ENCODE results near the gene KCNK5.

Gene KCNK5

GRCh38 chr6:39199231-39199940 lies 29.9 kb downstream of the KCNK5 start:
- no peak for DNase-seq

GRCh38 chr6:39198528-39198927 lies 30.7 kb downstream of the KCNK5 start:
- DNase-seq: no peak

GRCh38 chr6:39197922-39198500 lies 31.3 kb downstream of the KCNK5 start:
- DNase-seq: no peak

GRCh38 chr6:39197521-39197920 lies 31.8 kb downstream of the KCNK5 start:
- DNase-seq: no peak

DNA sequence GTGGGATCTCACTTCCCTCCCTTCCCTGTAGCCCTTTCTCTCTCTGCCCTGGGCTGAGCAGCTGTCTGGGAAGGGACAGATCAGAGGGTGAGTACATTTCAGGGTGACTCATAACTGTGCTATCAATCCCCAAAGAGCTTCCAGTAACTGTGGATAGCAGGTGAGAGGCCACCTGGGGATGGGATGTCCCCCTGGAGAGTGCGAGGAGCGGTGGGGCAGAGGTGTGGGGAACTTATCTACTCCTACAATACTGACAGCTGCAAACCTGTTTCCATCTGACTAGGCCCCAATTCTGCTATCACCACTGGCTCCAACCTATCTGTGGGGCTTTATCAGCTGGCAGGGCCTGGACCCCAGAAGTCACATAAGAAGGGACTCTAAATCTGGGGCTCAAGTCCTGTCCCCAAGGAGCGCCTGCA lies 32.6 kb downstream of the KCNK5 start:
- DNase-seq: no peak

DNA sequence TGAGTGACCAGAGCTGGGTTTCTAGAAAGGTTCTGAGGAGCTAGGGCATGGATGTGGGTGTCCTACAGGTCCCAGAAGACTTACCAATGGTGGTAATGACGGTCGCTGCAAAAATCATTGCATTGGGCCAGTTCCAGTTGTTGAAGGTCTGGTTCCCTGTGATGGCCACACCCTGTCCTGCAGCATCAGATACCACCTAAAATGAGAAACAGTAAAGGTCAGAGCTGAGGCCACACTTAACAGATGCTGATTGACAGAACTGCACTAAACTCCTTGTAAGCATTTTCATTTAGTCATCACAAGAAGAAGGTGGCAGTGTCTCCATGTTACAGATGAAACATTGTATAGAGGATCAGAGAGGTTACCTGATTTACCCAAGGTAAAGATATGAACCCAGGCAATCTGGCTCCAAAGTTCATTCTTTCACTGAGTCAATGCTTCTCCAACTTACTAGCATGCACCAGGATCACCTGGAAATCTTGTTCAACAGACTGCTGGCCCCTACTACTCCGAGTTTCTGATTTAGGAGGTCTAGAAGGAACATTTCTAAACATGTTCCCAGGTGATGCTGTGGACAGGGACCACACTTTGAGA lies 33.4 kb downstream of the KCNK5 start:
- DNase-seq: no peak

DNA sequence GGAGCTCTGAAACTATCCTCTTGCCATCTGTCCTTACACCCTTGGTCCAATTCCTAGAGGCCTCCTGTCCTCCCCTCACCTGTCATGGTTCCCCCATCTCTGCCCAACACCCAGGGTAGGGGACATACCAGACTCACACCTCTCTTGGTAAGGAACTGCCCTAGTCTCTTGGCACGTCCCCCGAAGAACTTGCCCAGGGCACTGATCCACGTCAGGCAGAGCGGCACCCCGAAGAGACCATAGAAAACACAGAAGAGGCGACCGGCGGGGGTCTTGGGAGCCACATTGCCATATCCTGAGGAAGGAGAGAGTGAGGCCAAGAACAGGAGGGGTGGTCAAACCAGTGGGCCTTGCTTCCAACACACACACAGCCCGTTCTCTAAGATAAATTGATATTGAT lies 34.8 kb downstream of the KCNK5 start:
- no peak for DNase-seq

DNA sequence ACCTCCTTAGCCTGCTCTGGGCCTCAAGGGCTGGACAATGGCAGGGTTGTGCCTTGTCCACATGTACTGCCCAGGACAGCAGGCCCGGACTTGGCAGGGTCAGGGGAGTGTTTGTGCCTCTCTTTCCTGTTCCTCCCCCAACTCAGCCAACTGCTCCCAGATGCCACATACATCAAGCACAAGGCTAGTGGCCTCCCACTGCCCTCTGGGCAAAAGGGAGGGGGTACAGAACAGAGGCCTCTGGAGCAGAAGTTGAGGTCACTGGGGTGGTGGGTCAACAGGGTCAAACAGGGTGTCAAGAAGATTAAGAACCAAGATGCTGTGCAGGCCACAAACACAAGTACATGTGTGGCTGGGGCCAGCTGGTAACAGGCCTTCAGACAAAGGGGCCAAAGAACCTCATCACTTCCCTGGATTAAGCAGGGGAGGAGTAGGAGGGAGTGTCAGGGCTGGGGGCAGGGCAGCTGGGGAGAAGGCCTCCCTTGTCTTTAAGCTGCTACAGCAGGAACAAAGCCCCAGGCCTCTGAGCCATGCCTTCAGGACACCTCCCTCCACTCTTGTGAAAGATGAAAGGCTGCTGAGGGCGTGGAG lies 36.0 kb downstream of the KCNK5 start:
- DNase-seq: peak in 1 of 56 donors; percentile 9

DNA sequence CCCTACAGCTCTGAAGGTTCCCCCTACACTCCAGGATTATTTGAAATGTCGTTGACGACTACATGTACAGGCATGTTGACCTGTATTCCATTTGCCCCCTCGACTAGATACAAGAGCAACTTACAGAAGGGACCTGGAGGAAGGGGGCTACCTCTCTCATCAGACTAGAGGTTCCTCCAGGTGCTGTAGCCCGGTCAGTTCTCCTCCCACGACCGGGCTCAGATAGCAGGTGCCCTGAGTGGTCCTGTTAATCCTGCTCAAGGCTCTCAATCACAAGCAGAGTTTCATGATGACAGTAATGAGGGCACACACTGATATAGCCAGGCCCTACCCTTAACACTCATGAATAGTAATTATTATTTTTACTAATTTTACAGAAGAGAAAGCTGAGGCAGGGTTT lies 36.5 kb downstream of the KCNK5 start:
- DNase-seq: no peak

DNA sequence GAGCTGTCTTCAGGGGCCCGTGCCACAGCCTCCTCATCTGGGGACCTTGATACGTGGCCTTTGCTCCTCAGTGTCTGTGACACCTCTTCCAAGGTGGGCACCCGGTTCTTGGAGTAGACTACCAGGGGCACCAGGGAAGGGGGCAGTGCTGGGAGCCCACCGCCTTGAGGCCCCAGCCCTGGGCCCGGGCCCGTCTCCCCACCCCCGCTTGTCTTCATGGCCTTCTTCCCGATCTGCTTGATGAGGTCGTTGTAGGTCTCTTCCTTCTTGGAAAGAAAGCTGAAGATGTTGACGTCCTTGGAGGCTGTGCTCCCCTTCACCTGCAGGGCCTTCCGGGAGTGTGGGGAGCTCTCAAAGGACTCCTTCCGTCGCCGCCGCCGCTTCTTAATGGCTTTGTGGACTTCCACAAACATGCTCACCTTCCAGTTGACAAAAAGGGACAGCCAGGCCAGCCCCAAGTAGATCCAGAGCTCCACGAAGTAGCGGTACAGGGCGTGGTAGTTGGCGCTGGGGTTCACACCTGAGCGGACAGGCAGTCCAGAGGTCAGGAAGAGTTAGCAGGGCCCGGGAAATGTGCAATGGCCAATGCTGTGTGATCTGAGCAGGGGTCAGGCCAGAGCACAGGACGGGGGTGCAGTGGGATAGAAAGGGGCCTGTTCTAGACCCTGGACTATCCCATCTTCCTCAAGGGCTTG lies 37.9 kb downstream of the KCNK5 start:
- no peak for DNase-seq

GRCh38 chr6:39190545-39191235 lies 38.6 kb downstream of the KCNK5 start:
- no peak for DNase-seq

GRCh38 chr6:39189915-39190544 lies 39.2 kb downstream of the KCNK5 start:
- DNase-seq: peak in 23 of 56 donors; percentile 2 to 61 (median 22)

GRCh38 chr6:39189131-39189530 lies 40.1 kb downstream of the KCNK5 start:
- no peak for DNase-seq

DNA sequence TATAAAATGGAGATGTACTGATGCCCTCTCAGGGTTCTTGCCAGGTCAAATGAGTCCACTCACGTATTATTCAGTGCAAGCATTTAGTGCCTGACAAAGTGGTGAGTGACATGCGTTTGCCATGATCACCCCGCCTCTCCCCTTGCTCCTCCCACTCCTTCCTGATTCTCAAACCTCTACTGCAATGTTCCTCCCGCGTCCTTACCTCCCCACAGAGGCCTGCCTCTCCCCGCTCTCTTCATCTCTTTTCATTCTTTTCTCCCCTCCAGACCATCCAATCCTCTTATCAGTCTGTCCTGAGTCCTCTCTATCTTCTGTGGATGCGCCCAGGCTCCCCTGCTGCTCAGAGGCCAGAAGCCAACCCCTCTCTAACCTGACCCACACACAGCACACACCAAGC lies 40.7 kb downstream of the KCNK5 start:
- no peak for DNase-seq

DNA sequence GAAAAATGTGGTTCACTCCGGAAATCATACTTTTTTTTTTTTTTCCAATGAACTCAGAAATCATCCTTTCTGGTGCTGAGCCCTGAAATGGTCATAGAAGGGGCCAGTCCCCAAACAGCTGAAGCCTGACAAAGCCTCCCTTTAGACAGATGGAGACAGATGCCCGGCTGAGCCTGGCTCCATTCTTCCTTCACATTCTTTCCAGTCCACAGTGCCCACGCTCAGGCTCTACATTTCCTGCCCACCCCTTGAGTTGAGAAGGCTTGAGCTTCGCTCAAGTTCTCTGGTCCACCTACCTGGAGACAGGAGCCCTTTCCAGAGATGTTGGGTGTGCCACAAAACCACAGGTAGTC lies 41.2 kb downstream of the KCNK5 start:
- no peak for DNase-seq

- no peak for DNase-seq
Observed at GRCh38 chr6:39184906-39185580, 44.2 kb downstream of the KCNK5 start.

- no peak for DNase-seq
Observed at GRCh38 chr6:39182604-39183003, 46.7 kb downstream of the KCNK5 start.

DNA sequence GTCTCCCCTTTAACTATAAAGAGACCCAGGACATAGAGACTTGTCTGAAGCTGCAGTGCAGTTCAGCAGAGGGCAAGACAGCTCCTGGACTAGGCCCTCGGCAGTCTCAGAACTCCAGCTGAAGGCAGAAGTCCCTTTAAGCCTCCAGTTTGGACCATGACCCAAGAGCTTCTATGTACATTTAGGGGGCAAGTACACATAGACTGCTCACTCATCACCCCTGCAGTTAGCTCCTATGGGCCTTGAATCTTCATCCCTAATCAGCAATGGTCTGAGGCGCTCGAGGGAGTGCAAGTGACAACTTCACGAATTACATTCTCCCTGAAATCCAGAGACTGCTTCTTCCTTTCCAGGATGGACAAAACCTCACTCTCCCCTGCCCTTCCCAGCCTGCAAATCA lies 47.4 kb downstream of the KCNK5 start:
- DNase-seq: no peak

GRCh38 chr6:39181333-39181732 lies 47.9 kb downstream of the KCNK5 start:
- no peak for DNase-seq

DNA sequence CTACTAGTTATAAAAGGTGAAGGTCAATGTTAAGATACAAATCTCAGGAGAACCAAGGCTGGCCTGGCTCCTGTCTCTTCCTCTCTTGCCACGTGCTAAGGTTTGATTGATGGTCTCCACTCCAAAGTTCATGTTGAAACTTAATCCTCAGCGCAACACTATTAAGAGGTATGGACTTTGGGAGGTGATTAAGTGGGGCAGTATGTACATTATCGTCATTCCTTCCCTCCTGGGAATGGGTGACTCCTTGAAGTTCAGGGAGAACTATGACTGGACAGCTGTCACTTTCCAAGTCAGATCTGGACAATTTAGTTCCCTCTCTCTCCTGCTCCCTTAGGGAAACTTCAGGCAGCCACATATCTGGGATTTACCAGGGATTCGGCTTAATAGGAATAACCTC lies 50.5 kb downstream of the KCNK5 start:
- DNase-seq: no peak

All from amygdala (tissue), 56 donors.